ENCODE results near the gene TRPM1.

TRPM1 gene

GRCh38 chr15:31081588-31082250, 19.8 kb downstream of the TRPM1 start:
- DNase-seq = no peak

- DNase-seq = no peak
These were observed 20.5 kb downstream of the TRPM1 start for GRCh38 chr15:31081056-31081455.

- peak; percentile 27 for DNase-seq
These were observed 20.9 kb downstream of the TRPM1 start for GRCh38 chr15:31080591-31081014.

GRCh38 chr15:31079519-31079918, 22.0 kb downstream of the TRPM1 start:
- DNase-seq = no peak

GRCh38 chr15:31078471-31078870, 23.1 kb downstream of the TRPM1 start:
- DNase-seq = peak; percentile 59

- DNase-seq = no peak
These were observed 23.6 kb downstream of the TRPM1 start for GRCh38 chr15:31077941-31078340.

GRCh38 chr15:31077181-31077580, 24.3 kb downstream of the TRPM1 start:
- peak; percentile 87 for DNase-seq

GRCh38 chr15:31074321-31074720, 27.2 kb downstream of the TRPM1 start:
- no peak for DNase-seq

- DNase-seq = peak; percentile 2
These were observed 30.7 kb downstream of the TRPM1 start for GRCh38 chr15:31070867-31071266.

GRCh38 chr15:31069360-31070000, 32.0 kb downstream of the TRPM1 start:
- no peak for DNase-seq

GRCh38 chr15:31067890-31068603, 33.5 kb downstream of the TRPM1 start:
- no peak for DNase-seq

- peak; percentile 53 for DNase-seq
These were observed 35.7 kb downstream of the TRPM1 start for GRCh38 chr15:31065824-31066223.

GRCh38 chr15:31062911-31063310, 38.6 kb downstream of the TRPM1 start:
- no peak for DNase-seq

- DNase-seq = no peak
These were observed 39.1 kb downstream of the TRPM1 start for GRCh38 chr15:31062310-31062847.

GRCh38 chr15:31060429-31061140, 40.9 kb downstream of the TRPM1 start:
- DNase-seq = no peak

- DNase-seq = no peak
These were observed 43.1 kb downstream of the TRPM1 start for GRCh38 chr15:31058236-31058962.

GRCh38 chr15:31051496-31052080, 49.9 kb downstream of the TRPM1 start:
- DNase-seq = no peak

GRCh38 chr15:31050953-31051352, 50.6 kb downstream of the TRPM1 start:
- no peak for DNase-seq

GRCh38 chr15:31049682-31050615, 51.6 kb downstream of the TRPM1 start:
- DNase-seq = no peak

- no peak for DNase-seq
These were observed 52.4 kb downstream of the TRPM1 start for GRCh38 chr15:31049111-31049510.

GRCh38 chr15:31047437-31047836, 54.1 kb downstream of the TRPM1 start:
- no peak for DNase-seq

Data from NCI-H82 (cell line).